Lower leg skin (tissue), 3 donors: Measurements from ENCODE around the gene EPB41L2.

Experiments used
- CTCF ChIP-seq, 3 donors: fragments of 450-650 bp; IDR thresholded peaks; one replicate each; pipeline ENCODE4 v1.5.1; 2016; ENCODE audit warnings: antibody characterized with exemption in 3 of 3, mild to moderate bottlenecking in 3 of 3, moderate library complexity in 2 of 3
- POLR2A ChIP-seq, 2 donors: fragments of 450-650 bp; IDR thresholded peaks; one replicate each; pipeline ENCODE4 v1.6.1; 2016 to 2017; ENCODE audit warnings: antibody characterized with exemption in 2 of 2, mild to moderate bottlenecking in 1 of 2, moderate library complexity in 1 of 2

GRCh38 chr6:131061041-131061750 is 1.8 kb downstream of the EPB41L2 start:
- no peak for TF ChIP-seq CTCF (IDR thresholded peaks at IDR 0.05)
- no peak for TF ChIP-seq POLR2A (IDR thresholded peaks at IDR 0.05)
